ENCODE data around the gene STX10. TPM values are rescaled to one million over a fixed set of nuclear protein-coding genes. Genes with fewer than 3 reads are reported as not detected.
"Not testable (repeated sequence)": the region's sequence is repeated elsewhere in the genome, so short reads cannot be mapped to it uniquely, and the experiment has no call there.

The STX10 gene
- total RNA-seq, 1 experiment from 2014 or later: 63.3 TPM

DNA sequence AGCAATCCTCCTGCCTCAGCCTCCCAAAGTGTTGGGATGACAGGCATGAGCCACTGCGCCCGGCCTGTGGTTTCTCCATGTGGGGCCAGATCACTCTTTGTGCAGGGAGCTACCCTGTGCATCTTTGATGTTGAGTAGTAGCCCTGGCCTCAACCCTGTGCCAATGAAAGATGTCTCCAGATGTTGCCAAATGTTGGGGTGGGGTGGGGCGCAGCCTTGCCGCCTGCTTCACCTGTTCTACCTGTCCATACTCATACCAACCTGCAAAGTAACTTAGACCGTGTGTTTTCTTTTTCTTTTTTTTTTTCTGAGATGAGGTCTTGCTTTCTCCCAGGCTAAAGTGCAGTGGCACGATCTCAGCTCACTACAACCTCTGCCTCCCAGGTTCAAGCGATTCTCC, 21.0 kb upstream of the STX10 start:
- POLR2A ChIA-PET (ENCODE audit: low non-redundant PET): interaction anchor here (0.6 kb wide), 1 partner anchor 10 kb away, joined by 14 read pairs; no protein-coding TSS in a partner anchor

DNA sequence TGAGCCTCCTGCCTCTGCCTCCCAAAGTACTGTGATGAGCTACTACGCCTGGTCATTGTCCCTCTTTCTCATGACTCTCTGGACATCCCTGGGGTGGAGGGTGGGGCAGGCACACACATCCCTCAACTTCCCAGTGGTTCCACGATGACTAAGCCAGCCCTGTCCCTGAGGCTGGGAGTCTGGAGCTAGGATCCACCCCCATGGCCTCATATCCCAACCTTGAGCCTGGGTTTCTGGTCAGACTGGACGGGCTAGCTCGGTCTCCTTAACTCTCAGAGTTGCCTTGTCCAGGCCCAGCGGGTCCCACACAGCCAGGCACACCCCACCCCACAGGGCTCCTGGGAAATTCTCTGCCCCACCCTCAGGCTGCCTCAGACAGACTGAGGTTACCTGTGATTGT, 19.6 kb upstream of the STX10 start:
- Histone ChIP-seq H3K4me1 (ENCODE audit: insufficient read depth, low read length, poor library complexity, severe bottlenecking) (peaks cover 42% of the 10 kb centered on the region), H3K27ac (ENCODE audit: low read depth, low read length, poor library complexity, severe bottlenecking) (peak overlapping the region; percentile 61), H3K36me3 (ENCODE audit: insufficient read depth, low read length, poor library complexity, severe bottlenecking) (no peaks in the 10 kb centered on the region), H3K9me3 (ENCODE audit: low read depth, low read length, poor library complexity, severe bottlenecking) (no peaks in the 10 kb centered on the region), H3K27me3 (replicated peaks; ENCODE audit: insufficient read depth, low read depth, low read length, poor library complexity) (no peaks in the 10 kb centered on the region), H3K4me3 (ENCODE audit: low read depth, low read length, poor library complexity, severe bottlenecking) (no peak overlapping the region)
- intact Hi-C loops (cut with micrococcal nuclease; ENCODE audit: unreplicated experiment): loop anchor here (10.0 kb wide), 1 partner anchor 675 kb away; no protein-coding TSS in a partner anchor
- no peak for TF ChIP-seq EZH2 (IDR thresholded peaks at IDR 0.05; ENCODE audit: borderline replicate concordance, low read depth, low read length, poor library complexity, severe bottlenecking)
- no peak for TF ChIP-seq CTCF (conservative IDR thresholded peaks at IDR 0.05; ENCODE audit: low read depth, low read length)
- BruUV-seq (replicated peaks): no TSS peak
- no peak for DNase-seq (ENCODE audit: low spot score)
- ChIA-PET POLR2A (ENCODE audit: low non-redundant PET) (no interaction called here), CTCF (no interaction called here)

More for the DNA sequence above, 21.0 kb upstream of the STX10 start:
- no peaks in the 10 kb centered on the region for H3K9me3 ChIP-seq (ENCODE audit: low read depth, low read length, poor library complexity, severe bottlenecking)
- BruUV-seq (replicated peaks): no TSS peak
- H3K27ac ChIP-seq (ENCODE audit: low read depth, low read length, poor library complexity, severe bottlenecking): no peak overlapping the region
- H3K4me3 ChIP-seq (ENCODE audit: low read depth, low read length, poor library complexity, severe bottlenecking): no peak overlapping the region
- intact Hi-C loops (cut with micrococcal nuclease; ENCODE audit: unreplicated experiment): no loop called here
- H3K4me1 ChIP-seq (ENCODE audit: insufficient read depth, low read length, poor library complexity, severe bottlenecking): peaks cover 31% of the 10 kb centered on the region
- no peak for DNase-seq (ENCODE audit: low spot score)
- no peaks in the 10 kb centered on the region for H3K27me3 ChIP-seq (replicated peaks; ENCODE audit: insufficient read depth, low read depth, low read length, poor library complexity)
- TF ChIP-seq CTCF (conservative IDR thresholded peaks at IDR 0.05; ENCODE audit: low read depth, low read length) (no peak), EZH2 (IDR thresholded peaks at IDR 0.05; ENCODE audit: borderline replicate concordance, low read depth, low read length, poor library complexity, severe bottlenecking) (no peak)
- H3K36me3 ChIP-seq (ENCODE audit: insufficient read depth, low read length, poor library complexity, severe bottlenecking): no peaks in the 10 kb centered on the region
- CTCF ChIA-PET: no interaction called here

GRCh38 chr19:13166151-13166550, 16.0 kb upstream of the STX10 start:
- H3K36me3 ChIP-seq (ENCODE audit: insufficient read depth, low read length, poor library complexity, severe bottlenecking); H3K27me3 ChIP-seq (replicated peaks; ENCODE audit: insufficient read depth, low read depth, low read length, poor library complexity); DNase-seq (ENCODE audit: low spot score); H3K9me3 ChIP-seq (ENCODE audit: low read depth, low read length, poor library complexity, severe bottlenecking); CTCF ChIA-PET; BruUV-seq (replicated peaks); H3K4me3 ChIP-seq (ENCODE audit: low read depth, low read length, poor library complexity, severe bottlenecking): not testable (repeated sequence)
- Histone ChIP-seq H3K4me1 (ENCODE audit: insufficient read depth, low read length, poor library complexity, severe bottlenecking) (peaks cover 49% of the 10 kb centered on the region), H3K27ac (ENCODE audit: low read depth, low read length, poor library complexity, severe bottlenecking) (peak overlapping the region; percentile 100)
- POLR2A ChIA-PET (ENCODE audit: low non-redundant PET): interaction anchor here (0.6 kb wide), 1 partner anchor 10 kb away, joined by 8 read pairs; no protein-coding TSS in a partner anchor
- intact Hi-C loops (cut with micrococcal nuclease; ENCODE audit: unreplicated experiment): loop anchor here (10.0 kb wide), 1 partner anchor 679 kb away; no protein-coding TSS in a partner anchor

All from A673 (cell line).